Liver (tissue), 9 donors: ENCODE measurements around the gene ACSS2. TPM values are rescaled to one million over a fixed set of nuclear protein-coding genes. Genes with fewer than 3 reads are reported as not detected.

Experiments used
- DNase-seq: peaks from one replicate; pipeline ENCODE4 v3.0.0-alpha.2; 2017; ENCODE audit warnings: low spot score
- H3K27ac ChIP-seq, 2 donors: one replicate each; pipeline ENCODE4 v1.7.0; 2013; ENCODE audit warnings: inconsistent platforms in 2 of 2, low read length in 2 of 2, control low read depth in 1 of 2, low read depth in 1 of 2, mild to moderate bottlenecking in 1 of 2
- H3K27me3 ChIP-seq, 4 donors: one replicate each; pipeline versions ENCODE4 v1.6.1 to v1.7.0; 2013; ENCODE audit warnings: low read length in 3 of 4, inconsistent platforms in 1 of 4, mild to moderate bottlenecking in 1 of 4, moderate library complexity in 1 of 4; ENCODE audit not compliant: control insufficient read depth in 4 of 4, insufficient read depth in 4 of 4
- H3K36me3 ChIP-seq, 4 donors: one replicate each; pipeline versions ENCODE4 v1.6.1 to v1.7.0; 2013; ENCODE audit warnings: low read length in 3 of 4, mild to moderate bottlenecking in 3 of 4, low read depth in 1 of 4, moderate library complexity in 1 of 4; ENCODE audit not compliant: control insufficient read depth in 4 of 4, insufficient read depth in 3 of 4
- H3K4me1 ChIP-seq, 4 donors: one replicate each; pipeline versions ENCODE4 v1.6.1 to v1.7.0; 2013; ENCODE audit warnings: low read length in 3 of 4, mild to moderate bottlenecking in 3 of 4, moderate library complexity in 1 of 4; ENCODE audit not compliant: control insufficient read depth in 4 of 4, insufficient read depth in 4 of 4
- H3K4me3 ChIP-seq, 3 donors: one replicate each; pipeline versions ENCODE4 v1.6.1 to v1.7.0; 2013; ENCODE audit warnings: low read length in 3 of 3, control low read depth in 1 of 3, low read depth in 1 of 3, mild to moderate bottlenecking in 1 of 3
- H3K9ac ChIP-seq, 2 donors: one replicate each; pipeline ENCODE4 v1.7.0; 2013; ENCODE audit warnings: low read length in 2 of 2, mild to moderate bottlenecking in 2 of 2, moderate library complexity in 2 of 2, control low read depth in 1 of 2, low read depth in 1 of 2
- H3K9me3 ChIP-seq, 4 donors: one replicate each; pipeline versions ENCODE4 v1.6.1 to v1.7.0; 2013; ENCODE audit warnings: low read length in 3 of 4; ENCODE audit not compliant: control insufficient read depth in 4 of 4
- ATF3 ChIP-seq: IDR thresholded peaks from 2 replicates; pipeline ENCODE4 v1.6.1; 2016; ENCODE audit warnings: antibody characterized with exemption
- CTCF ChIP-seq: fragments of 150-350 bp; IDR thresholded peaks from 2 replicates; pipeline ENCODE4 v1.5.1; 2017; ENCODE audit warnings: improper control_type of control experiment, low read depth, low read length; ENCODE audit not compliant: missing input control
- EGR1 ChIP-seq, 2 donors: IDR thresholded peaks; 2 replicates each; pipeline ENCODE4 v1.6.1; 2016 to 2018; ENCODE audit warnings: antibody characterized with exemption in 2 of 2, low read depth in 2 of 2
- FOXA1 ChIP-seq: IDR thresholded peaks from 2 replicates; pipeline ENCODE4 v1.6.1; 2016; ENCODE audit warnings: antibody characterized with exemption
- FOXA2 ChIP-seq: IDR thresholded peaks from 2 replicates; pipeline ENCODE4 v1.6.1; 2016; ENCODE audit warnings: antibody characterized with exemption
- GABPA ChIP-seq, 2 donors: IDR thresholded peaks in 1 of 2; conservative IDR thresholded peaks in 1 of 2; 2 replicates each; pipeline ENCODE4 v1.6.1; 2016; ENCODE audit warnings: antibody characterized with exemption in 2 of 2, mild to moderate bottlenecking in 1 of 2, moderate library complexity in 1 of 2
- HNF4A ChIP-seq, 2 donors: conservative IDR thresholded peaks; 2 replicates each; pipeline ENCODE4 v1.6.1; 2016; ENCODE audit warnings: antibody characterized with exemption in 2 of 2, mild to moderate bottlenecking in 2 of 2
- HNF4G ChIP-seq: IDR thresholded peaks from 2 replicates; pipeline ENCODE4 v1.6.1; 2016; ENCODE audit warnings: antibody characterized with exemption
- JUND ChIP-seq, 2 donors: IDR thresholded peaks; 2 replicates each; pipeline ENCODE4 v1.6.1; 2016; ENCODE audit warnings: antibody characterized with exemption in 2 of 2
- NR2F2 ChIP-seq: IDR thresholded peaks from 2 replicates; pipeline ENCODE4 v1.6.1; 2016; ENCODE audit warnings: antibody characterized with exemption
- RAD21 ChIP-seq, 2 donors: IDR thresholded peaks; 2 replicates each; pipeline ENCODE4 v1.6.1; 2016; ENCODE audit warnings: antibody characterized with exemption in 2 of 2, mild to moderate bottlenecking in 2 of 2
- REST ChIP-seq: IDR thresholded peaks from 2 replicates; pipeline ENCODE4 v1.6.1; 2016; ENCODE audit warnings: antibody characterized with exemption, mild to moderate bottlenecking
- RXRA ChIP-seq, 2 donors: IDR thresholded peaks; 2 replicates each; pipeline ENCODE4 v1.6.1; 2017 to 2018; ENCODE audit warnings: antibody characterized with exemption in 2 of 2, mild to moderate bottlenecking in 1 of 2
- SP1 ChIP-seq: IDR thresholded peaks from 2 replicates; pipeline ENCODE4 v1.6.1; 2018; ENCODE audit warnings: antibody characterized with exemption, mild to moderate bottlenecking
- TAF1 ChIP-seq: conservative IDR thresholded peaks from 2 replicates; pipeline ENCODE4 v1.6.1; 2016; ENCODE audit warnings: antibody characterized with exemption, mild to moderate bottlenecking
- YY1 ChIP-seq: IDR thresholded peaks from 2 replicates; pipeline ENCODE4 v1.6.1; 2016; ENCODE audit warnings: antibody characterized with exemption, mild to moderate bottlenecking
- WGBS: extraction: QIAGEN DNeasy Blood & Tissue Kit; methylation state at CpG from one replicate; pipeline ENCODE4 v1.1.7; 2013; 5-methylcytosine and 5-hydroxymethylcytosine counted together
- polyA plus RNA-seq, 2 donors: library from polyadenylated mRNA; stranded (reverse) in 1 of 2; unstranded in 1 of 2; fragments of 200-250 nt in 1 of 2; fragments of >200 nt in 1 of 2; fragmentation: Nextera tagmentation in 1 of 2; extraction: Ambion mirVana in 1 of 2; gene quantifications; one replicate each; pipeline versions ENCODE4 v1.2.1 to v1.2.3, GENCODE V29; 2013 to 2015
- total RNA-seq, 2 donors: library from RNA; depleted of rRNA; stranded (reverse); fragments of >200 nt; gene quantifications; one replicate each; pipeline ENCODE4 v1.2.3, GENCODE V29; 2014
- donor health status: healthy.
- donor health status: healthy.
- donor health status: healthy.
- donor health status: healthy.
- donor health status: healthy.

Gene ACSS2
- total and polyA plus RNA-seq, 4 donors, result 29.8 to 260 (median 80.0) TPM

GRCh38 chr20:34881689-34882088 lies 5.3 kb downstream of the ACSS2 start:
- DNase-seq, result no peak
- H3K4me3 ChIP-seq, result no peak overlapping the region
- H3K36me3 ChIP-seq, result peaks cover 2 to 17% (median 15%) of the 10 kb centered on the region in 4 donors
- no peaks in the 10 kb centered on the region for H3K27me3 ChIP-seq
- no peak for TF ChIP-seq NR2F2
- no peak for TF ChIP-seq REST
- no peak for TF ChIP-seq YY1
- no peak for TF ChIP-seq JUND (IDR thresholded peaks at IDR 0.05)
- TF ChIP-seq RAD21 (IDR thresholded peaks at IDR 0.05), result no peak
- TF ChIP-seq FOXA1, result no peak
- TF ChIP-seq SP1, result no peak
- TF ChIP-seq HNF4G, result no peak
- TF ChIP-seq TAF1, result no peak
- no peak for TF ChIP-seq EGR1 (IDR thresholded peaks at IDR 0.05; ENCODE audit: low read depth in 2 of 2)
- TF ChIP-seq RXRA (IDR thresholded peaks at IDR 0.05), result no peak
- no peak for TF ChIP-seq FOXA2
- no peak for TF ChIP-seq ATF3
- H3K27ac ChIP-seq, result no peak overlapping the region
- no peak overlapping the region for H3K9ac ChIP-seq
- no peaks in the 10 kb centered on the region for H3K9me3 ChIP-seq
- WGBS, result 69% methylated on average over 2 of the region's 2 CpGs
- peaks cover 4 to 38% (median 18%) of the 10 kb centered on the region in 4 donors for H3K4me1 ChIP-seq

- Histone ChIP-seq H3K27ac (no peak overlapping the region), H3K9me3 (no peaks in the 10 kb centered on the region), H3K27me3 (no peaks in the 10 kb centered on the region), H3K4me3 (no peak overlapping the region), H3K4me1 (peaks cover 2 to 31% (median 15%) of the 10 kb centered on the region in 4 donors), H3K36me3 (peaks cover 2 to 17% (median 15%) of the 10 kb centered on the region in 4 donors), H3K9ac (no peak overlapping the region)
- no peak for TF ChIP-seq HNF4A (conservative IDR thresholded peaks at IDR 0.05)
- no peak for TF ChIP-seq FOXA2
- TF ChIP-seq YY1, result no peak
- TF ChIP-seq CTCF, result no peak
- TF ChIP-seq FOXA1, result no peak
- no peak for TF ChIP-seq ATF3
- TF ChIP-seq EGR1 (IDR thresholded peaks at IDR 0.05; ENCODE audit: low read depth in 2 of 2), result no peak
- TF ChIP-seq JUND (IDR thresholded peaks at IDR 0.05), result no peak
- TF ChIP-seq SP1, result no peak
- no peak for TF ChIP-seq HNF4G
- TF ChIP-seq RAD21 (IDR thresholded peaks at IDR 0.05), result no peak
- no peak for TF ChIP-seq GABPA (IDR thresholded peaks at IDR 0.05 in 1 of 2, conservative IDR thresholded peaks at IDR 0.05 in 1 of 2)
- TF ChIP-seq NR2F2, result no peak
- no peak for DNase-seq
Observed at GRCh38 chr20:34883087-34883688, 6.8 kb downstream of the ACSS2 start.
